ENCODE measurements around the gene ATP6AP2.
A peak's percentile ranks its signal among the peaks of the same experiment; 100 is the strongest.
"Not testable (repeated sequence)": the region's sequence is repeated elsewhere in the genome, so short reads cannot be mapped to it uniquely, and the experiment has no call there.

Gene ATP6AP2

GRCh38 chrX:40580537-40581335 is at the start of gene ATP6AP2:
ATP6AP2 (plus strand) TSS chrX:40580970; CDS start chrX:40581066, 96 bp downstream.
- peak; percentile 90 for DNase-seq (ENCODE audit: low spot score)

- DNase-seq (ENCODE audit: low spot score): no peak
Observed at GRCh38 chrX:40531056-40531826, 49.5 kb upstream of the ATP6AP2 start.

- no peak for DNase-seq (ENCODE audit: low spot score)
Observed at GRCh38 chrX:40537310-40537709, 43.5 kb upstream of the ATP6AP2 start.

GRCh38 chrX:40538406-40538805 is 42.4 kb upstream of the ATP6AP2 start:
- DNase-seq (ENCODE audit: low spot score): no peak

GRCh38 chrX:40539214-40540142 is 41.3 kb upstream of the ATP6AP2 start:
- DNase-seq (ENCODE audit: low spot score): peak; percentile 25

- no peak for DNase-seq (ENCODE audit: low spot score)
Observed at GRCh38 chrX:40542208-40542607, 38.6 kb upstream of the ATP6AP2 start.

GRCh38 chrX:40542972-40543371 is 37.8 kb upstream of the ATP6AP2 start:
- DNase-seq (ENCODE audit: low spot score): no peak

GRCh38 chrX:40543661-40544328 is 37.0 kb upstream of the ATP6AP2 start:
- DNase-seq (ENCODE audit: low spot score): peak; percentile 5

GRCh38 chrX:40544343-40545266 is 36.2 kb upstream of the ATP6AP2 start:
- DNase-seq (ENCODE audit: low spot score): no peak

GRCh38 chrX:40546870-40547269 is 33.9 kb upstream of the ATP6AP2 start:
- no peak for DNase-seq (ENCODE audit: low spot score)

GRCh38 chrX:40550066-40550465 is 30.7 kb upstream of the ATP6AP2 start:
- DNase-seq (ENCODE audit: low spot score): no peak

GRCh38 chrX:40552768-40553167 is 28.0 kb upstream of the ATP6AP2 start:
- no peak for DNase-seq (ENCODE audit: low spot score)

GRCh38 chrX:40558590-40558989 is 22.2 kb upstream of the ATP6AP2 start:
- DNase-seq (ENCODE audit: low spot score): no peak

- DNase-seq (ENCODE audit: low spot score): no peak
Observed at GRCh38 chrX:40563784-40564183, 17.0 kb upstream of the ATP6AP2 start.

- no peak for DNase-seq (ENCODE audit: low spot score)
Observed at GRCh38 chrX:40564447-40564846, 16.3 kb upstream of the ATP6AP2 start.

- peak; percentile 16 for DNase-seq (ENCODE audit: low spot score)
Observed at GRCh38 chrX:40570346-40571093, 10.2 kb upstream of the ATP6AP2 start.

GRCh38 chrX:40571164-40571563 is 9.6 kb upstream of the ATP6AP2 start:
- DNase-seq (ENCODE audit: low spot score): not testable (repeated sequence)

- DNase-seq (ENCODE audit: low spot score): no peak
Observed at GRCh38 chrX:40571600-40571999, 9.2 kb upstream of the ATP6AP2 start.

- DNase-seq (ENCODE audit: low spot score): no peak
Observed at GRCh38 chrX:40573763-40574162, 7.0 kb upstream of the ATP6AP2 start.

- DNase-seq (ENCODE audit: low spot score): not testable (repeated sequence)
Observed at GRCh38 chrX:40575411-40575810, 5.4 kb upstream of the ATP6AP2 start.

Measured in germinal center (tissue), 1 donor.